Spleen (tissue), 11 donors: ENCODE measurements around the gene DPY30. TPM values are rescaled to one million over a fixed set of nuclear protein-coding genes. Genes with fewer than 3 reads are reported as not detected.
A peak's percentile ranks its signal among the peaks of the same experiment; 100 is the strongest.

Experiments
- DNase-seq: peaks from one replicate; pipeline ENCODE4 v3.0.0-alpha.2; 2020
- H3K27ac ChIP-seq, 8 donors: fragments of 200-600 bp; sonication (generic) in 7 of 8; 1 replicate in 4 of 8; 2 replicates in 4 of 8; pipeline versions ENCODE4 v1.5.0 to v1.8.0; 2016 to 2021; ENCODE audit warnings: inconsistent platforms in 4 of 8, mild to moderate bottlenecking in 4 of 8, moderate library complexity in 1 of 8
- H3K27me3 ChIP-seq, 7 donors: fragments of 200-600 bp; sonication (generic) in 6 of 7; replicated peaks in 1 of 7; 1 replicate in 4 of 7; 2 replicates in 3 of 7; pipeline versions ENCODE4 v1.5.0 to v1.8.0; 2016 to 2021; ENCODE audit warnings: inconsistent platforms in 3 of 7, mild to moderate bottlenecking in 1 of 7
- H3K36me3 ChIP-seq, 6 donors: fragments of 200-600 bp; sonication (generic) in 5 of 6; 1 replicate in 4 of 6; 2 replicates in 2 of 6; pipeline versions ENCODE4 v1.5.0 to v1.8.0; 2016 to 2021; ENCODE audit warnings: inconsistent platforms in 2 of 6
- H3K4me1 ChIP-seq, 6 donors: fragments of 200-600 bp; sonication (generic) in 5 of 6; 1 replicate in 3 of 6; 2 replicates in 3 of 6; pipeline versions ENCODE4 v1.5.0 to v1.8.0; 2016 to 2021; ENCODE audit warnings: inconsistent platforms in 3 of 6
- H3K4me3 ChIP-seq, 8 donors: fragments of 200-600 bp; sonication (generic) in 7 of 8; 1 replicate in 4 of 8; 2 replicates in 4 of 8; pipeline versions ENCODE4 v1.5.0 to v1.8.0; 2016 to 2021; ENCODE audit warnings: inconsistent platforms in 4 of 8, mild to moderate bottlenecking in 4 of 8, moderate library complexity in 2 of 8
- H3K9me3 ChIP-seq, 8 donors: fragments of 200-600 bp; sonication (generic) in 7 of 8; 1 replicate in 4 of 8; 2 replicates in 4 of 8; pipeline versions ENCODE4 v1.5.0 to v1.8.0; 2016 to 2021; ENCODE audit warnings: inconsistent platforms in 4 of 8
- CTCF ChIP-seq, 11 experiments: fragments of 200-600 bp in 7 of 11; fragments of 450-650 bp in 4 of 11; sonication (generic) in 4 of 11; IDR thresholded peaks in 8 of 11; conservative IDR thresholded peaks in 3 of 11; 1 replicate in 7 of 11; 2 replicates in 4 of 11; pipeline versions ENCODE4 v1.4.0 to v1.8.0; 2016 to 2021; ENCODE audit warnings: antibody characterized with exemption in 11 of 11, inconsistent platforms in 4 of 11, mild to moderate bottlenecking in 1 of 11
- POLR2A ChIP-seq, 3 donors: fragments of 450-650 bp; IDR thresholded peaks; one replicate each; pipeline ENCODE4 v1.5.1; 2017; ENCODE audit warnings: antibody characterized with exemption in 3 of 3, mild to moderate bottlenecking in 1 of 3
- POLR2AphosphoS5 ChIP-seq, 3 donors: sonication (generic); formaldehyde crosslinking; IDR thresholded peaks; one replicate each; pipeline ENCODE4 v1.5.1; 2017; ENCODE audit warnings: antibody characterized with exemption in 3 of 3
- WGBS, 5 donors: extraction: QIAGEN DNeasy Blood & Tissue Kit in 3 of 5; methylation state at CpG; one replicate each; pipeline versions ENCODE4 v1.1.5 to v1.1.7; 2013 to 2018; 5-methylcytosine and 5-hydroxymethylcytosine counted together
- intact Hi-C: fragments of 100-400 bp; cut with DNase I; formaldehyde crosslinking; loops from one replicate; pipeline ENCODE4 v1.15.0; 2023; ENCODE audit warnings: low total_unique reads
- polyA plus RNA-seq, 3 donors: library from polyadenylated mRNA; stranded (reverse); fragments of 200-250 nt; gene quantifications; one replicate each; pipeline ENCODE4 v1.2.1, GENCODE V29; 2013
- total RNA-seq, 7 donors: library from RNA; depleted of rRNA in 3 of 7; stranded (reverse); fragments of >200 nt in 3 of 7; fragmentation: NEBNext Ultra II Directional in 4 of 7; extraction: Animal tissue kit (Norgen Biotek cat#: 25700) in 4 of 7; gene quantifications; one replicate each; pipeline versions ENCODE4 v1.1.0 to v1.2.1, GENCODE V29; 2016 to 2021
- donor health status: healthy with polysubstance abuse.
- donor health status: DM: no; HTN: no; CAD: no; lungs with moderate emphysema.
- donor health status: DM: no; HTN: no; CAD: no.
- donor health status: Bipolar disorder and iron deficiency.
- donor health status: healthy.
- donor health status: DM: no; HTN: no; CAD: no.
- donor health status: DM: yes; HTN: yes; CAD: no.

The DPY30 gene
- total and polyA plus RNA-seq, 10 donors, result 31.9 to 86.4 (median 45.0) TPM

GRCh38 chr2:32064021-32064601 lies 24.5 kb upstream of the DPY30 start:
- WGBS, 5 donors, result 0 to 2% (median 1%) methylated on average over 21 to 40 of the region's 40 CpGs
- Histone ChIP-seq H3K27me3 (no peaks in the 10 kb centered on the region), H3K4me3 (peak overlapping the region; percentile 76 to 97 (median 96)), H3K36me3 (peaks cover 0 to 24% (median 0%) of the 10 kb centered on the region in 6 donors), H3K27ac (peak overlapping the region; percentile 88 to 97 (median 95)), H3K9me3 (no peaks in the 10 kb centered on the region), H3K4me1 (peaks cover 2 to 62% (median 36%) of the 10 kb centered on the region in 6 donors)
- intact Hi-C loops, result no loop called here
- no peak for TF ChIP-seq POLR2A (IDR thresholded peaks at IDR 0.05)
- no peak for TF ChIP-seq CTCF (IDR thresholded peaks at IDR 0.05 in 8 of 11, conservative IDR thresholded peaks at IDR 0.05 in 3 of 11)
- TF ChIP-seq POLR2AphosphoS5 (IDR thresholded peaks at IDR 0.05), result no peak
- DNase-seq, result no peak

GRCh38 chr2:32063310-32064020 lies 23.9 kb upstream of the DPY30 start, which contains the start of gene SPAST:
Gene SPAST (plus strand): TSS chr2:32063556. CDS start chr2:32063832, 276 bp downstream.
- intact Hi-C loops, result no loop called here
- Histone ChIP-seq H3K4me3 (peak within 1 kb of the TSS; percentile 76 to 97 (median 96)), H3K27ac (peak within 1 kb of the TSS; percentile 88 to 97 (median 95)), H3K27me3 (no peaks in the 10 kb centered on the region), H3K36me3 (peaks cover 0 to 17% (median 0%) of the 10 kb centered on the region in 6 donors), H3K4me1 (peaks cover 2 to 55% (median 36%) of the 10 kb centered on the region in 6 donors), H3K9me3 (no peaks in the 10 kb centered on the region)
- peak; percentile 100 for DNase-seq
- WGBS, 5 donors, result 0 to 1% (median 1%) methylated on average over 30 to 79 of the region's 79 CpGs
- peak; percentile 92 to 95 (median 93) for TF ChIP-seq POLR2AphosphoS5 (IDR thresholded peaks at IDR 0.05)
- TF ChIP-seq POLR2A (IDR thresholded peaks at IDR 0.05), result no peak
- TF ChIP-seq CTCF (IDR thresholded peaks at IDR 0.05 in 8 of 11, conservative IDR thresholded peaks at IDR 0.05 in 3 of 11), result peak; percentile 57 to 96 (median 85)

- H3K36me3 ChIP-seq, result peaks cover 0 to 14% (median 0%) of the 10 kb centered on the region in 6 donors
- intact Hi-C loops, result no loop called here
- 41 to 46% (median 45%) methylated on average over 13 of the region's 13 CpGs for WGBS, 5 donors
- H3K4me1 ChIP-seq, result peaks cover 2 to 45% (median 34%) of the 10 kb centered on the region in 6 donors
- no peak for DNase-seq
- H3K9me3 ChIP-seq, result no peaks in the 10 kb centered on the region
- peak overlapping the region; percentile 22 to 97 (median 95) for H3K27ac ChIP-seq
- H3K4me3 ChIP-seq, result peak overlapping the region; percentile 76 to 97 (median 96)
- no peaks in the 10 kb centered on the region for H3K27me3 ChIP-seq
- TF ChIP-seq CTCF (IDR thresholded peaks at IDR 0.05 in 8 of 11, conservative IDR thresholded peaks at IDR 0.05 in 3 of 11), result no peak
- TF ChIP-seq POLR2AphosphoS5 (IDR thresholded peaks at IDR 0.05), result no peak
- TF ChIP-seq POLR2A (IDR thresholded peaks at IDR 0.05), result no peak
These were observed 22.6 kb upstream of the DPY30 start for GRCh38 chr2:32061973-32062861.
